Keratinocyte (primary cell): ENCODE results near the gene CFAP45.

Experiments used
- CTCF ChIP-seq, 3 experiments: IDR thresholded peaks in 1 of 3; conservative IDR thresholded peaks in 1 of 3; optimal IDR thresholded peaks in 1 of 3; 2 replicates in 2 of 3; 3 replicates in 1 of 3; pipeline versions ENCODE3 to v1.5.1; 2011; ENCODE audit warnings: low read length in 3 of 3, mild to moderate bottlenecking in 3 of 3, moderate library complexity in 2 of 3, control low read depth in 1 of 3, inconsistent platforms in 1 of 3; ENCODE audit not compliant: insufficient read depth in 2 of 3; ENCODE audit errors: extremely low read depth in 1 of 3
- EZH2 ChIP-seq: IDR thresholded peaks from one replicate; pipeline ENCODE4 v1.6.1; 2012; ENCODE audit warnings: inconsistent platforms, mild to moderate bottlenecking, low read length, moderate library complexity

- TF ChIP-seq CTCF (optimal IDR thresholded peaks at IDR 0.05 in 1 of 3, IDR thresholded peaks at IDR 0.05 in 1 of 3, conservative IDR thresholded peaks at IDR 0.05 in 1 of 3; ENCODE audit: extremely low read depth in 1 of 3, insufficient read depth in 2 of 3, low read length in 3 of 3): no peak
- TF ChIP-seq EZH2: no peak
These were observed 67.7 kb downstream of the CFAP45 start for GRCh38 chr1:159832309-159832708.
